OCI-LY3 (cell line): ENCODE measurements around the gene THRB.

Source experiments
- H2AFZ ChIP-seq: fragments of 200-600, 300-600 bp; shearing (Covaris generic); 2 replicates; pipeline ENCODE4 v1.6.0; 2014; ENCODE audit warnings: antibody characterized with exemption, low read depth, low read length
- H3K27ac ChIP-seq: fragments of 200-600, 300-600 bp; sonication (generic); 2 replicates; pipeline ENCODE4 v1.5.1; 2014; ENCODE audit warnings: mild to moderate bottlenecking, low read length, moderate library complexity, mixed read lengths
- H3K27me3 ChIP-seq: fragments of 200-600, 300-600 bp; sonication (generic); 2 replicates; pipeline ENCODE4 v1.6.1; 2014; ENCODE audit warnings: low read depth, low read length, mixed read lengths
- H3K36me3 ChIP-seq: fragments of 200-600, 300-600 bp; sonication (generic); replicated peaks from 2 replicates; pipeline ENCODE3; 2014; ENCODE audit warnings: low read depth, low read length, mixed read lengths
- H3K4me1 ChIP-seq: fragments of 300-600, 200-600 bp; sonication (generic); 2 replicates; pipeline ENCODE4 v1.6.1; 2014; ENCODE audit warnings: low read length, mixed read lengths
- H3K4me2 ChIP-seq: fragments of 200-600, 300-600 bp; sonication (generic); 2 replicates; pipeline ENCODE4 v1.6.1; 2014; ENCODE audit warnings: low read length, mixed read lengths
- H3K4me3 ChIP-seq: fragments of 300-600, 200-600 bp; sonication (generic); 2 replicates; pipeline ENCODE4 v1.5.1; 2014; ENCODE audit warnings: antibody characterized with exemption, mild to moderate bottlenecking, low read length, moderate library complexity
- H3K79me2 ChIP-seq: fragments of 300-600, 200-600 bp; shearing (Covaris generic); 2 replicates; pipeline ENCODE4 v1.6.1; 2014; ENCODE audit warnings: mild to moderate bottlenecking, low read length, mixed read lengths
- H3K9ac ChIP-seq: fragments of 300-600, 200-600 bp; shearing (Covaris generic); 2 replicates; pipeline ENCODE4 v1.6.0; 2014; ENCODE audit warnings: mild to moderate bottlenecking, low read length, moderate library complexity
- H3K9me3 ChIP-seq: fragments of 200-600, 300-600 bp; shearing (Covaris generic); 2 replicates; pipeline ENCODE4 v1.6.1; 2014; ENCODE audit warnings: low read length, mixed read lengths; ENCODE audit not compliant: insufficient read depth
- H4K20me1 ChIP-seq: fragments of 200-600, 300-600 bp; sonication (generic); 2 replicates; pipeline ENCODE4 v1.6.1; 2016; ENCODE audit warnings: low read length, mixed read lengths; ENCODE audit not compliant: insufficient read depth
- CTCF ChIP-seq: fragments of 200-600, 300-600 bp; sonication (generic); IDR thresholded peaks from 2 replicates; pipeline ENCODE4 v1.5.1; 2014; ENCODE audit warnings: antibody characterized with exemption, low read length, low read depth
- EZH2phosphoT487 ChIP-seq: fragments of 200-600 bp; shearing (Covaris generic); IDR thresholded peaks from 2 replicates; pipeline ENCODE4 v1.6.1; 2018; ENCODE audit warnings: antibody characterized with exemption, mixed run types, low read depth

Gene THRB

GRCh38 chr3:24437326-24437725 lies 57.3 kb downstream of the THRB start:
- no peaks in the 10 kb centered on the region for H3K4me1 ChIP-seq
- no peak overlapping the region for H3K27ac ChIP-seq
- TF ChIP-seq EZH2phosphoT487, result no peak
- TF ChIP-seq CTCF, result no peak
- no peak overlapping the region for H3K4me2 ChIP-seq
- H3K79me2 ChIP-seq, result no peaks in the 10 kb centered on the region
- H3K9me3 ChIP-seq, result no peaks in the 10 kb centered on the region
- no peak overlapping the region for H2AFZ ChIP-seq
- H3K9ac ChIP-seq, result no peak overlapping the region
- no peaks in the 10 kb centered on the region for H4K20me1 ChIP-seq
- H3K4me3 ChIP-seq, result no peak overlapping the region
- no peaks in the 10 kb centered on the region for H3K27me3 ChIP-seq
- H3K36me3 ChIP-seq, result no peaks in the 10 kb centered on the region

- Histone ChIP-seq H3K4me3 (no peak overlapping the region), H3K79me2 (no peaks in the 10 kb centered on the region), H3K27me3 (no peaks in the 10 kb centered on the region), H3K36me3 (no peaks in the 10 kb centered on the region), H3K9me3 (no peaks in the 10 kb centered on the region), H3K4me2 (no peak overlapping the region), H3K9ac (no peak overlapping the region), H3K27ac (no peak overlapping the region), H3K4me1 (no peaks in the 10 kb centered on the region), H2AFZ (no peak overlapping the region), H4K20me1 (no peaks in the 10 kb centered on the region)
- no peak for TF ChIP-seq EZH2phosphoT487
- no peak for TF ChIP-seq CTCF
Observed at GRCh38 chr3:24435584-24435983, 59.1 kb downstream of the THRB start.

GRCh38 chr3:24434651-24435050 lies 60.0 kb downstream of the THRB start:
- Histone ChIP-seq H3K27ac (no peak overlapping the region), H3K4me2 (no peak overlapping the region), H3K4me3 (no peak overlapping the region), H3K9me3 (no peaks in the 10 kb centered on the region), H3K79me2 (no peaks in the 10 kb centered on the region), H4K20me1 (no peaks in the 10 kb centered on the region), H3K4me1 (no peaks in the 10 kb centered on the region), H3K36me3 (no peaks in the 10 kb centered on the region), H3K27me3 (no peaks in the 10 kb centered on the region), H3K9ac (no peak overlapping the region), H2AFZ (no peak overlapping the region)
- no peak for TF ChIP-seq CTCF
- no peak for TF ChIP-seq EZH2phosphoT487

GRCh38 chr3:24433838-24434591 lies 60.6 kb downstream of the THRB start:
- no peaks in the 10 kb centered on the region for H3K4me1 ChIP-seq
- no peak overlapping the region for H2AFZ ChIP-seq
- H3K9me3 ChIP-seq, result no peaks in the 10 kb centered on the region
- H3K4me2 ChIP-seq, result no peak overlapping the region
- TF ChIP-seq CTCF (no peak), EZH2phosphoT487 (no peak)
- no peak overlapping the region for H3K9ac ChIP-seq
- no peak overlapping the region for H3K4me3 ChIP-seq
- no peaks in the 10 kb centered on the region for H3K27me3 ChIP-seq
- H4K20me1 ChIP-seq, result no peaks in the 10 kb centered on the region
- H3K36me3 ChIP-seq, result no peaks in the 10 kb centered on the region
- H3K27ac ChIP-seq, result no peak overlapping the region
- H3K79me2 ChIP-seq, result no peaks in the 10 kb centered on the region
